ENCODE measurements around the gene URM1.

GRCh38 chr9:128372188-128372641 lies 1.0 kb downstream of the URM1 start:
- TF ChIP-seq, protein P1, sequence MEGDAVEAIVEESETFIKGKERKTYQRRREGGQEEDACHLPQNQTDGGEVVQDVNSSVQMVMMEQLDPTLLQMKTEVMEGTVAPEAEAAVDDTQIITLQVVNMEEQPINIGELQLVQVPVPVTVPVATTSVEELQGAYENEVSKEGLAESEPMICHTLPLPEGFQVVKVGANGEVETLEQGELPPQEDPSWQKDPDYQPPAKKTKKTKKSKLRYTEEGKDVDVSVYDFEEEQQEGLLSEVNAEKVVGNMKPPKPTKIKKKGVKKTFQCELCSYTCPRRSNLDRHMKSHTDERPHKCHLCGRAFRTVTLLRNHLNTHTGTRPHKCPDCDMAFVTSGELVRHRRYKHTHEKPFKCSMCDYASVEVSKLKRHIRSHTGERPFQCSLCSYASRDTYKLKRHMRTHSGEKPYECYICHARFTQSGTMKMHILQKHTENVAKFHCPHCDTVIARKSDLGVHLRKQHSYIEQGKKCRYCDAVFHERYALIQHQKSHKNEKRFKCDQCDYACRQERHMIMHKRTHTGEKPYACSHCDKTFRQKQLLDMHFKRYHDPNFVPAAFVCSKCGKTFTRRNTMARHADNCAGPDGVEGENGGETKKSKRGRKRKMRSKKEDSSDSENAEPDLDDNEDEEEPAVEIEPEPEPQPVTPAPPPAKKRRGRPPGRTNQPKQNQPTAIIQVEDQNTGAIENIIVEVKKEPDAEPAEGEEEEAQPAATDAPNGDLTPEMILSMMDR (IDR thresholded peaks at IDR 0.05; ENCODE audit: low read length): no peak
- no peak for TF ChIP-seq EZH2 (optimal IDR thresholded peaks at IDR 0.05; ENCODE audit: low read depth, low read length)
